Mesendoderm (in vitro differentiated cells): ENCODE results near the gene A4GALT.

ENCODE experiments used
- DNase-seq: peaks from one replicate; pipeline ENCODE4 v3.0.0; 2013
- H2AK5ac ChIP-seq: 2 replicates; pipeline ENCODE4 v1.6.1; 2013; ENCODE audit warnings: low read length, inconsistent platforms
- H2BK120ac ChIP-seq: 2 replicates; pipeline ENCODE4 v1.6.1; 2013; ENCODE audit warnings: low read depth, mild to moderate bottlenecking, low read length, moderate library complexity, mixed read lengths
- H2BK15ac ChIP-seq: replicated peaks from 2 replicates; pipeline ENCODE4 v1.6.1; 2013; ENCODE audit warnings: low read depth, mild to moderate bottlenecking, moderate library complexity
- H2BK5ac ChIP-seq: 2 replicates; pipeline ENCODE4 v1.6.1; 2013; ENCODE audit warnings: low read length, inconsistent platforms
- H3K18ac ChIP-seq: 2 replicates; pipeline ENCODE4 v1.6.1; 2013; ENCODE audit warnings: mild to moderate bottlenecking, low read length, mixed read lengths
- H3K23ac ChIP-seq: one replicate; pipeline ENCODE4 v1.6.1; 2013; ENCODE audit warnings: low read length
- H3K27ac ChIP-seq: 2 replicates; pipeline ENCODE4 v1.5.1; 2013; ENCODE audit warnings: low read depth, mild to moderate bottlenecking, inconsistent platforms, low read length, moderate library complexity
- H3K27me3 ChIP-seq: 2 replicates; pipeline ENCODE4 v1.6.1; 2013; ENCODE audit warnings: low read length, control low read depth, mild to moderate bottlenecking, inconsistent platforms; ENCODE audit not compliant: insufficient read depth, poor library complexity
- H3K36me3 ChIP-seq: 2 replicates; pipeline ENCODE4 v1.6.1; 2013; ENCODE audit warnings: low read length, inconsistent platforms; ENCODE audit not compliant: control insufficient read depth, insufficient read depth
- H3K4ac ChIP-seq: one replicate; pipeline ENCODE4 v1.6.1; 2013; ENCODE audit warnings: low read depth, mild to moderate bottlenecking, low read length, moderate library complexity
- H3K4me1 ChIP-seq: 2 replicates; pipeline ENCODE4 v1.6.1; 2013; ENCODE audit warnings: low read depth, low read length, inconsistent platforms; ENCODE audit not compliant: control insufficient read depth
- H3K4me2 ChIP-seq: 2 replicates; pipeline ENCODE4 v1.6.1; 2013; ENCODE audit warnings: low read length
- H3K4me3 ChIP-seq: 2 replicates; pipeline ENCODE4 v1.5.1; 2013; ENCODE audit warnings: mild to moderate bottlenecking, low read length
- H3K56ac ChIP-seq: one replicate; pipeline ENCODE4 v1.6.1; 2013; ENCODE audit warnings: low read length
- H3K79me1 ChIP-seq: 2 replicates; pipeline ENCODE4 v1.6.1; 2013; ENCODE audit warnings: low read length, inconsistent platforms
- H3K79me2 ChIP-seq: 2 replicates; pipeline ENCODE4 v1.6.1; 2013; ENCODE audit warnings: mild to moderate bottlenecking, low read length; ENCODE audit not compliant: control insufficient read depth, insufficient read depth
- H3K9ac ChIP-seq: 2 replicates; pipeline ENCODE4 v1.6.1; 2013; ENCODE audit warnings: low read length, inconsistent platforms
- H4K5ac ChIP-seq: one replicate; pipeline ENCODE4 v1.6.1; 2013; ENCODE audit warnings: low read length
- H4K8ac ChIP-seq: one replicate; pipeline ENCODE4 v1.6.1; 2013; ENCODE audit warnings: low read depth, mild to moderate bottlenecking, control low read depth, low read length, moderate library complexity
- WGBS: extraction: QIAGEN DNeasy Blood & Tissue Kit; methylation state at CpG from one replicate; pipeline ENCODE4 v1.1.7; 2013; ENCODE audit warnings: low lambda C conversion rate, missing lambda C conversion rate; ENCODE audit not compliant: insufficient coverage; ENCODE audit errors: extremely low coverage; 5-methylcytosine and 5-hydroxymethylcytosine counted together

Gene A4GALT

GRCh38 chr22:42645938-42646568, 74.6 kb downstream of the A4GALT start:
- Histone ChIP-seq H3K4me3 (no peak overlapping the region), H3K27ac (no peak overlapping the region)

GRCh38 chr22:42645341-42645937, 75.2 kb downstream of the A4GALT start:
- H3K18ac ChIP-seq = no peak overlapping the region
- no peak overlapping the region for H3K23ac ChIP-seq
- no peak overlapping the region for H3K4me2 ChIP-seq
- H3K79me1 ChIP-seq = peaks cover 27% of the 10 kb centered on the region
- no peak overlapping the region for H3K9ac ChIP-seq
- peaks cover 28% of the 10 kb centered on the region for H3K79me2 ChIP-seq
- H3K56ac ChIP-seq = peak overlapping the region; percentile 35
- no peak overlapping the region for H3K27ac ChIP-seq
- no peaks in the 10 kb centered on the region for H3K27me3 ChIP-seq
- H2BK15ac ChIP-seq = no peak overlapping the region
- DNase-seq = no peak
- H3K4ac ChIP-seq = no peak overlapping the region
- no peak overlapping the region for H2AK5ac ChIP-seq
- whole genome bisulfite sequencing = no CpG with 5 or more reads among the region's 19 CpGs
- H3K36me3 ChIP-seq = no peaks in the 10 kb centered on the region
- H4K5ac ChIP-seq = no peak overlapping the region
- no peak overlapping the region for H2BK5ac ChIP-seq
- H3K4me3 ChIP-seq = no peak overlapping the region
- no peak overlapping the region for H2BK120ac ChIP-seq
- H4K8ac ChIP-seq = no peak overlapping the region
- H3K4me1 ChIP-seq = peaks cover 6% of the 10 kb centered on the region

More at GRCh38 chr22:42645938-42646568, 74.6 kb downstream of the A4GALT start:
- Histone ChIP-seq H3K4me1 (peaks cover 6% of the 10 kb centered on the region), H3K4ac (no peak overlapping the region), H3K9ac (no peak overlapping the region), H3K4me2 (no peak overlapping the region), H2AK5ac (no peak overlapping the region), H4K5ac (no peak overlapping the region), H3K56ac (no peak overlapping the region), H4K8ac (no peak overlapping the region), H2BK15ac (no peak overlapping the region), H3K79me1 (peaks cover 27% of the 10 kb centered on the region), H2BK5ac (no peak overlapping the region), H3K36me3 (no peaks in the 10 kb centered on the region), H2BK120ac (no peak overlapping the region), H3K23ac (no peak overlapping the region), H3K27me3 (no peaks in the 10 kb centered on the region), H3K79me2 (peaks cover 28% of the 10 kb centered on the region), H3K18ac (no peak overlapping the region)
- no peak for DNase-seq
- no CpG with 5 or more reads among the region's 13 CpGs for WGBS

GRCh38 chr22:42644422-42645340, 76.0 kb downstream of the A4GALT start:
- Histone ChIP-seq H4K8ac (no peak overlapping the region), H3K27me3 (no peaks in the 10 kb centered on the region), H3K27ac (no peak overlapping the region), H3K79me2 (peaks cover 28% of the 10 kb centered on the region), H3K4me1 (peaks cover 6% of the 10 kb centered on the region), H4K5ac (no peak overlapping the region), H2BK5ac (no peak overlapping the region), H3K9ac (peak overlapping the region; percentile 33), H2BK120ac (no peak overlapping the region), H3K4ac (no peak overlapping the region), H3K79me1 (peaks cover 27% of the 10 kb centered on the region), H3K56ac (peak overlapping the region; percentile 63), H3K4me3 (no peak overlapping the region), H3K18ac (no peak overlapping the region), H3K23ac (no peak overlapping the region), H3K4me2 (no peak overlapping the region), H2BK15ac (no peak overlapping the region), H2AK5ac (no peak overlapping the region), H3K36me3 (no peaks in the 10 kb centered on the region)
- no peak for DNase-seq
- no CpG with 5 or more reads among the region's 22 CpGs for WGBS

GRCh38 chr22:42643634-42644421, 76.8 kb downstream of the A4GALT start:
- Histone ChIP-seq H3K4ac (no peak overlapping the region), H2BK5ac (no peak overlapping the region), H2AK5ac (no peak overlapping the region), H2BK15ac (no peak overlapping the region), H3K79me2 (peaks cover 27% of the 10 kb centered on the region), H4K8ac (no peak overlapping the region), H3K4me3 (no peak overlapping the region), H3K79me1 (peaks cover 27% of the 10 kb centered on the region), H3K23ac (no peak overlapping the region), H3K36me3 (no peaks in the 10 kb centered on the region), H3K56ac (no peak overlapping the region), H3K27me3 (no peaks in the 10 kb centered on the region), H3K4me2 (no peak overlapping the region), H2BK120ac (no peak overlapping the region), H3K4me1 (peaks cover 6% of the 10 kb centered on the region), H3K9ac (no peak overlapping the region), H3K27ac (no peak overlapping the region), H3K18ac (no peak overlapping the region), H4K5ac (no peak overlapping the region)
- no peak for DNase-seq
- no CpG with 5 or more reads among the region's 14 CpGs for WGBS

GRCh38 chr22:42642806-42643633, 77.7 kb downstream of the A4GALT start:
- Histone ChIP-seq H3K9ac (no peak overlapping the region), H2BK120ac (no peak overlapping the region), H3K4ac (no peak overlapping the region), H3K79me1 (peaks cover 20% of the 10 kb centered on the region), H3K36me3 (no peaks in the 10 kb centered on the region), H3K4me1 (peaks cover 3% of the 10 kb centered on the region), H3K18ac (no peak overlapping the region), H3K79me2 (peaks cover 19% of the 10 kb centered on the region), H2AK5ac (no peak overlapping the region), H3K56ac (no peak overlapping the region), H3K4me3 (no peak overlapping the region), H3K23ac (no peak overlapping the region), H2BK5ac (no peak overlapping the region), H3K27ac (no peak overlapping the region), H4K8ac (no peak overlapping the region), H4K5ac (no peak overlapping the region), H3K27me3 (no peaks in the 10 kb centered on the region), H2BK15ac (no peak overlapping the region), H3K4me2 (no peak overlapping the region)
- no CpG with 5 or more reads among the region's 12 CpGs for WGBS
- DNase-seq = no peak
